ENCODE results near the gene SPON1. TPM values are rescaled to one million over a fixed set of nuclear protein-coding genes. Genes with fewer than 3 reads are reported as not detected.

Gene SPON1
- total RNA-seq, 1 donor from 2014 or later, result 76.8 TPM

DNA sequence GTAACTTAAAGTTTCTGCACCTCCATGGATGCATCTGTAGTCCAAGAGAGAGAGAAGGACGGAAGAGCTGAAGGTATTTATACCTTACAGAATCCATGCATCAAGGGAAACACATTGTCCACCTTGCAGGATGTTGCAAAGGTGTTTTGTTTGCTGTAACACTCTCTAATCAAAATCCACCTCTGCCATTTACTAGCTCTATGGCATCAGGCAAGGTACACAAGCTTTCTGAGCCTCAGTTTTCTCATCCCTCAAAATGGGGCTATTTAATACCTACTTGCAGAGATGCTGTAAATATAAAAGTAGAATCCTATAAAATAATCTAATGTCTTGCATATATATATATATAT lies 21.6 kb upstream of the SPON1 start:
- DNase-seq (no peak), ATAC-seq (no peak)
- Histone ChIP-seq H3K9me3 (no peaks in the 10 kb centered on the region), H3K36me3 (no peaks in the 10 kb centered on the region), H3K27ac (no peak overlapping the region), H3K4me1 (no peaks in the 10 kb centered on the region), H3K27me3 (no peaks in the 10 kb centered on the region), H3K4me3 (no peak overlapping the region)
- intact Hi-C loops (cut with DNase I), result no loop called here
- TF ChIP-seq, protein P1, sequence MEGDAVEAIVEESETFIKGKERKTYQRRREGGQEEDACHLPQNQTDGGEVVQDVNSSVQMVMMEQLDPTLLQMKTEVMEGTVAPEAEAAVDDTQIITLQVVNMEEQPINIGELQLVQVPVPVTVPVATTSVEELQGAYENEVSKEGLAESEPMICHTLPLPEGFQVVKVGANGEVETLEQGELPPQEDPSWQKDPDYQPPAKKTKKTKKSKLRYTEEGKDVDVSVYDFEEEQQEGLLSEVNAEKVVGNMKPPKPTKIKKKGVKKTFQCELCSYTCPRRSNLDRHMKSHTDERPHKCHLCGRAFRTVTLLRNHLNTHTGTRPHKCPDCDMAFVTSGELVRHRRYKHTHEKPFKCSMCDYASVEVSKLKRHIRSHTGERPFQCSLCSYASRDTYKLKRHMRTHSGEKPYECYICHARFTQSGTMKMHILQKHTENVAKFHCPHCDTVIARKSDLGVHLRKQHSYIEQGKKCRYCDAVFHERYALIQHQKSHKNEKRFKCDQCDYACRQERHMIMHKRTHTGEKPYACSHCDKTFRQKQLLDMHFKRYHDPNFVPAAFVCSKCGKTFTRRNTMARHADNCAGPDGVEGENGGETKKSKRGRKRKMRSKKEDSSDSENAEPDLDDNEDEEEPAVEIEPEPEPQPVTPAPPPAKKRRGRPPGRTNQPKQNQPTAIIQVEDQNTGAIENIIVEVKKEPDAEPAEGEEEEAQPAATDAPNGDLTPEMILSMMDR (IDR thresholded peaks at IDR 0.05), result no peak

DNA sequence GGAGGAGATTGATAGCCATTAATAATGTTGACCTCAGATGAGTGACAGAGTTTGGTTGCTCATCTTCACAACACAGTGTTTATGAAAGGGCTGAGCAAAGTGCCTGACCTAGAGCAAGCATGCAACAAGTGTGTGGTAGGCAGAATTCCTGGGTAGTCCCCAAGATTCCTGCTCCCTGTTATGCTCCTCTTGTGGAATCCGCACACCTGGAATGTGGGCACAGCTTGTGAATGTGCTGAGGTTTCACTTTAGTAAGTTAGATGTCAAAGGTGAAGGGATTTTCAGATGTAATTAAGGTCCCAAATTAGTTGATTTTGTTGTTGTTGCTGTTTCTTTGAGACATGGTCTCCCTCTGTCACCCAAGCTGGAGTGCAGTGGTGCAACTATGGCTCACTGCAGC lies 20.7 kb upstream of the SPON1 start:
- DNase-seq (no peak), ATAC-seq (no peak)
- Histone ChIP-seq H3K4me3 (no peak overlapping the region), H3K36me3 (no peaks in the 10 kb centered on the region), H3K4me1 (no peaks in the 10 kb centered on the region), H3K9me3 (no peaks in the 10 kb centered on the region), H3K27ac (no peak overlapping the region), H3K27me3 (no peaks in the 10 kb centered on the region)
- intact Hi-C loops (cut with DNase I), result no loop called here
- TF ChIP-seq, protein P1 (IDR thresholded peaks at IDR 0.05), result no peak

DNA sequence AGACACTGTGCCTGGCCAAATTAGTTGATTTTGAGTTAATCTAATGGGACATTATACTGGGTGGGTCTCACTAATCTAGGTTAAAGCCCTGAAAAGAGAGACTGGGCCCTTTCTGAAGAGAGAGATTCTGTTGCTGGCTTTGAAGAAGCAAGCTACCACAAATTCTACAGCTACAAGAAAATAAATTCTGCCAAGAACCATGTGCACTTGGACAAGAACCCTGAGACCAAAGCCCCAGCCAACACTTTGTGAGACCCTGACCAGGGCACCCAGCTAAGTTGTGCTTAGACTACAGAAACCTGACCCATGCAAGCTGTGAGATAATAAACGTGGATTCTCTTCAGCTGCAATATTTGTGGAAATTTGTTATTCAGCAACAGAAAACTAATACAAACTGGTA lies 20.1 kb upstream of the SPON1 start:
- Histone ChIP-seq H3K27ac (no peak overlapping the region), H3K36me3 (no peaks in the 10 kb centered on the region), H3K9me3 (no peaks in the 10 kb centered on the region), H3K4me3 (no peak overlapping the region), H3K27me3 (no peaks in the 10 kb centered on the region), H3K4me1 (no peaks in the 10 kb centered on the region)
- DNase-seq (no peak), ATAC-seq (no peak)
- TF ChIP-seq, protein P1 (IDR thresholded peaks at IDR 0.05), result no peak
- intact Hi-C loops (cut with DNase I), result no loop called here

DNA sequence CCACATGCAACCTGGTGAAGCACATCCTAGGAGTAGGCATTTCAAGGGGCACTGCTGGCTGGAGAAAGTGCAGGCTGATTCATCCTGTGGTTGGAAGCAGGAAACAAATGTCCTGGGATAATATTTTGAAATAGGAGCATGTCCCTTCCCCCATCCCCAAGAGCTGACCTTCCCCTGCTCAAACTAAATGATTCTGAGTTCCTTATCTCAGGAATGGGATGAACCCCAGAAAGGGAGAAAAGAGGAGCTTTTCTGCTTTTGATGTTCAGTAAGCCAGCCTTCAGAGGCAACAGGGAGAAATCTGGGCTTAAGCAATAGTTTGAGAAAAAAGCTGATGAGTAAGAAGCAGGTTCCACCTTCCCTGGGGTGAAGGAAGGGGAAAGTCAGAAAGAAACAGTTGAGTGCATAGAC lies 19.5 kb upstream of the SPON1 start:
- no peaks in the 10 kb centered on the region for H3K4me1 ChIP-seq
- H3K9me3 ChIP-seq, result no peaks in the 10 kb centered on the region
- ATAC-seq, result no peak
- intact Hi-C loops (cut with DNase I), result no loop called here
- no peak for DNase-seq
- H3K36me3 ChIP-seq, result no peaks in the 10 kb centered on the region
- TF ChIP-seq, protein P1 (IDR thresholded peaks at IDR 0.05), result no peak
- H3K27ac ChIP-seq, result no peak overlapping the region
- H3K4me3 ChIP-seq, result no peak overlapping the region
- H3K27me3 ChIP-seq, result no peaks in the 10 kb centered on the region

DNA sequence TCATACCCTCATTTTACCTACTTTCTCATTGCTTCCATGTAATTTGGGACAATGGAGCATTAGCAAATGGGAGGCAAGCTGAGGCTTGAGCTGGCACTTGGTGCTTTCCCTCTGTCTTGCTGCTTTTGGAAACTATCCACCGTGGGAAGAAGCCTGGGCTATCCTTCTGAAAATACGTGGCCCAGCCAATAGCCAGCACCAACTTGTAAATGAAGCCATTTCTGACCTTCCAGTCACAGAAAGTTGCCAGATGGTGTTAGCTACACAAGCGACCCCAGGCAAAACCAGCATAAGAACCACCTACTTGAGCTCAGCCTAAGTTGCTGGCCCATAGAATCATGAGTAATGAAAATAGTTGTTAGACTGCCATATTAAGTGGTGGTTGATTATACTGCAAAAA lies 18.5 kb upstream of the SPON1 start:
- TF ChIP-seq, protein P1 (IDR thresholded peaks at IDR 0.05), result no peak
- no peaks in the 10 kb centered on the region for H3K4me1 ChIP-seq
- ATAC-seq, result no peak
- DNase-seq, result no peak
- H3K4me3 ChIP-seq, result no peak overlapping the region
- H3K36me3 ChIP-seq, result no peaks in the 10 kb centered on the region
- H3K27me3 ChIP-seq, result no peaks in the 10 kb centered on the region
- no peaks in the 10 kb centered on the region for H3K9me3 ChIP-seq
- intact Hi-C loops (cut with DNase I), result no loop called here
- no peak overlapping the region for H3K27ac ChIP-seq

DNA sequence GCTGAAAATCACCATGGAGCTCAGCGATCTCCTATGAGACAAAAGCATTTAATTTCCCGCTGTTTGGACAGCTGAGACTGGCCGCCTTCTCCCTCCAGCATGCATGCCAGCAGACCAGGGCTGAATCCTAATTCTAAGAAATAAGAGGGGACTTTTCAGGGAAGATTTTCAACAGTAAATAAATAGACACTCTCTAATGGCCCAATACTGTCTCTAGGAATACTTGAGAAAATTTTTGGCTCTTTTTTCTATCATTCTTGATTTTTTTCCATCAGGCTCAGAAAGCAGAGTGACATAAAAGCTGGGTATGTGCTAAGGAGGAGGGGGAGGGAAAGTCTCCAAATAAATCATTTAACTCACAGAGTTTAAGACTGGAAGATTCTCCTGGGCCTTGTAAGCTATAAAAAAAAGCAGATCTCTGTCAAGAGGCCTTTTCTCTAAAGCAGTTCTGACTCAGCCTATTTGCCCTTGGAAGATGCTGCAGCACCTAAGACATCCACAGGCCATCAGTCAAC lies 17.6 kb upstream of the SPON1 start:
- no peak overlapping the region for H3K27ac ChIP-seq
- intact Hi-C loops (cut with DNase I), result no loop called here
- H3K27me3 ChIP-seq, result no peaks in the 10 kb centered on the region
- no peak for DNase-seq
- no peak overlapping the region for H3K4me3 ChIP-seq
- ATAC-seq, result no peak
- TF ChIP-seq, protein P1 (IDR thresholded peaks at IDR 0.05), result no peak
- no peaks in the 10 kb centered on the region for H3K9me3 ChIP-seq
- no peaks in the 10 kb centered on the region for H3K4me1 ChIP-seq
- no peaks in the 10 kb centered on the region for H3K36me3 ChIP-seq

All from upper lobe of right lung (tissue), 1 donor.